Measurements from ENCODE around the gene CKS1B. TPM values are rescaled to one million over a fixed set of nuclear protein-coding genes. Genes with fewer than 3 reads are reported as not detected.

The CKS1B gene
- total RNA-seq, 1 experiment from 2014 or later = 258 TPM

DNA sequence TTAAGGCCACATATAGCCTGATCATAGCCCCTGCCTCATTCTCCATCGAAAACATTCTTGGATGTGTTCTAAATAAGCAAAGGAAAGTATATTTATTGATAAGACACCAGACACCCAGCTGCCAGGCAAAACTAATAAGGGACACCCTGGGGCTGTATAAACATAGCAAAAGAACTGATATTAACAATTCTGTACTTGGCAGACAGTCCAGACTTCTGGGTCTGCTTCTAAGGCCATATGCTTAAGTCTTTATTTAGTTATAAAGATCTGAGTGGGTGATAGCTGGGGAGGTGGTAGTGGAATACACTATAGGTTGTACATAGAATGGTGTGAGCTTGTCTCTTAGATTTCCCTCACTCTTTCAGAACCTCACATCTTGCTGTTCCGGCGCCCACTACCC lies 3.9 kb downstream of the CKS1B start (continued):
- TF ChIP-seq, protein P1, sequence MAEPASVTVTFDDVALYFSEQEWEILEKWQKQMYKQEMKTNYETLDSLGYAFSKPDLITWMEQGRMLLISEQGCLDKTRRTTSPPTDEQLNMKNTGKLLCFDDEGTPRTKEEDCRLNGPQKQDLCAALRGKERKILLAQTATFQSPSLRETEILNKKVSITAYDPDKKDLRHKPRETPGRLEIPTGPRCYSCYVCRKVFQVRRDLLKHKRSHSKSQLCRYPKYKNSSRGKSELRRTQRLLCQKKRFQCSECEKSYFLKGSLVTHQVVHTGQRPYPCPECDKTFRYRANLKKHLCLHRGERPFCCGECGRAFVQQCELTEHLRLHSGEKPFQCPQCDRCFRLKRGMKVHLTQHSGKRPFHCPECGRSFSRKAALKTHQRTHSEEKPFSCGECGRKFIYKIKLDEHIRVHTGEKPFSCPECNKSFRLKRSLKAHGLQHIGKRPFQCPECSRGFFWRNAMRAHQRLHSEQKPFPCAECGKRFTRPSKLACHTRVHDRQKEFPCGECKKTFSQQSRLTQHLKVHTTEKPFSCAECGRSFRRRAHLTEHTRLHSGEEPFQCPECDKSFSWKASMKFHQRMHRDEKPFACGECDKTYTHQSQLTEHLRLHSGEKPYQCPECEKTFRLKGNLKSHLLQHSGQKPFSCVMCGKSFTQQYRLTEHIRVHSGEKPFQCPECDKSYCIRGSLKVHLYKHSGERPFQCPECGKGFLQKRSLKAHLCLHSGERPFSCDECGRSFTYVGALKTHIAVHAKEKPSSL (CRISPR knock-in tag; conservative IDR thresholded peaks at IDR 0.05) = no peak
- TF ChIP-seq, protein P2, sequence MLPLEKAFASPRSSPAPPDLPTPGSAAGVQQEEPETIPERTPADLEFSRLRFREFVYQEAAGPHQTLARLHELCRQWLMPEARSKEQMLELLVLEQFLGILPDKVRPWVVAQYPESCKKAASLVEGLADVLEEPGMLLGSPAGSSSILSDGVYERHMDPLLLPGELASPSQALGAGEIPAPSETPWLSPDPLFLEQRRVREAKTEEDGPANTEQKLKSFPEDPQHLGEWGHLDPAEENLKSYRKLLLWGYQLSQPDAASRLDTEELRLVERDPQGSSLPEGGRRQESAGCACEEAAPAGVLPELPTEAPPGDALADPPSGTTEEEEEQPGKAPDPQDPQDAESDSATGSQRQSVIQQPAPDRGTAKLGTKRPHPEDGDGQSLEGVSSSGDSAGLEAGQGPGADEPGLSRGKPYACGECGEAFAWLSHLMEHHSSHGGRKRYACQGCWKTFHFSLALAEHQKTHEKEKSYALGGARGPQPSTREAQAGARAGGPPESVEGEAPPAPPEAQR (CRISPR knock-in tag; IDR thresholded peaks at IDR 0.05) = no peak
- TF ChIP-seq ZNF219 (CRISPR knock-in tag; IDR thresholded peaks at IDR 0.05; ENCODE audit: borderline replicate concordance) = no peak
- no peak for TF ChIP-seq OVOL2 (CRISPR knock-in tag; IDR thresholded peaks at IDR 0.05; ENCODE audit: borderline replicate concordance)
- TF ChIP-seq NR3C1 (CRISPR knock-in tag; conservative IDR thresholded peaks at IDR 0.05; ENCODE audit: low read depth) = no peak
- TF ChIP-seq CREM (CRISPR knock-in tag; IDR thresholded peaks at IDR 0.05) = no peak
- TF ChIP-seq, protein P3, sequence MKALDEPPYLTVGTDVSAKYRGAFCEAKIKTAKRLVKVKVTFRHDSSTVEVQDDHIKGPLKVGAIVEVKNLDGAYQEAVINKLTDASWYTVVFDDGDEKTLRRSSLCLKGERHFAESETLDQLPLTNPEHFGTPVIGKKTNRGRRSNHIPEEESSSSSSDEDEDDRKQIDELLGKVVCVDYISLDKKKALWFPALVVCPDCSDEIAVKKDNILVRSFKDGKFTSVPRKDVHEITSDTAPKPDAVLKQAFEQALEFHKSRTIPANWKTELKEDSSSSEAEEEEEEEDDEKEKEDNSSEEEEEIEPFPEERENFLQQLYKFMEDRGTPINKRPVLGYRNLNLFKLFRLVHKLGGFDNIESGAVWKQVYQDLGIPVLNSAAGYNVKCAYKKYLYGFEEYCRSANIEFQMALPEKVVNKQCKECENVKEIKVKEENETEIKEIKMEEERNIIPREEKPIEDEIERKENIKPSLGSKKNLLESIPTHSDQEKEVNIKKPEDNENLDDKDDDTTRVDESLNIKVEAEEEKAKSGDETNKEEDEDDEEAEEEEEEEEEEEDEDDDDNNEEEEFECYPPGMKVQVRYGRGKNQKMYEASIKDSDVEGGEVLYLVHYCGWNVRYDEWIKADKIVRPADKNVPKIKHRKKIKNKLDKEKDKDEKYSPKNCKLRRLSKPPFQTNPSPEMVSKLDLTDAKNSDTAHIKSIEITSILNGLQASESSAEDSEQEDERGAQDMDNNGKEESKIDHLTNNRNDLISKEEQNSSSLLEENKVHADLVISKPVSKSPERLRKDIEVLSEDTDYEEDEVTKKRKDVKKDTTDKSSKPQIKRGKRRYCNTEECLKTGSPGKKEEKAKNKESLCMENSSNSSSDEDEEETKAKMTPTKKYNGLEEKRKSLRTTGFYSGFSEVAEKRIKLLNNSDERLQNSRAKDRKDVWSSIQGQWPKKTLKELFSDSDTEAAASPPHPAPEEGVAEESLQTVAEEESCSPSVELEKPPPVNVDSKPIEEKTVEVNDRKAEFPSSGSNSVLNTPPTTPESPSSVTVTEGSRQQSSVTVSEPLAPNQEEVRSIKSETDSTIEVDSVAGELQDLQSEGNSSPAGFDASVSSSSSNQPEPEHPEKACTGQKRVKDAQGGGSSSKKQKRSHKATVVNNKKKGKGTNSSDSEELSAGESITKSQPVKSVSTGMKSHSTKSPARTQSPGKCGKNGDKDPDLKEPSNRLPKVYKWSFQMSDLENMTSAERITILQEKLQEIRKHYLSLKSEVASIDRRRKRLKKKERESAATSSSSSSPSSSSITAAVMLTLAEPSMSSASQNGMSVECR (CRISPR knock-in tag; IDR thresholded peaks at IDR 0.05; ENCODE audit: borderline replicate concordance) = no peak
- TF ChIP-seq NFE2L1 (CRISPR knock-in tag; IDR thresholded peaks at IDR 0.05) = no peak
- no peak for TF ChIP-seq FOXP1 (CRISPR knock-in tag; IDR thresholded peaks at IDR 0.05; ENCODE audit: borderline replicate concordance)
- TF ChIP-seq MYBL2 (CRISPR knock-in tag; IDR thresholded peaks at IDR 0.05) = no peak

DNA sequence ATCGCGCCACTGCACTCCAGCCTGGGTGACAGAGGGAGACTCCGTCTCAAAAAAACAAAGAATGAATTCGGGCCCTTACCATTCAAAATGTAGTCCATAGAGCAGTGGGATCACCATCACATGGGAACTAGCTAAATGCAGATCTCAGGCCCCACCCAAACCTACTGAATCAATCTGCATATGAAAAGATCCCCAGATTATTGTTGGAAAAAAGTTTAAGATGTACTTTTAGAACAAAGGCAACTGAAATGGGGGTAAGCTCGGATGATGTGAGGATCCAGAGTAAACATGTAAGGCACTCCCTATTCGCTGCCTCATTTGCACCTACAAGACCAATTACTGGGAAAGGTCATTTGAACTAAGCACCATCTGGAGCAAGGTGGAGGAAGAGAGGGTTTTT lies 7.9 kb downstream of the CKS1B start:
- no peaks in the 10 kb centered on the region for H3K9me3 Mint-ChIP-seq
- no peaks in the 10 kb centered on the region for H3K27me3 Mint-ChIP-seq (ENCODE audit: low read depth)
- peaks cover 38% of the 10 kb centered on the region for H3K36me3 Mint-ChIP-seq
- TF ChIP-seq CBFB (CRISPR knock-in tag; IDR thresholded peaks at IDR 0.05; ENCODE audit: low read depth) = no peak
- TF ChIP-seq, protein P4, sequence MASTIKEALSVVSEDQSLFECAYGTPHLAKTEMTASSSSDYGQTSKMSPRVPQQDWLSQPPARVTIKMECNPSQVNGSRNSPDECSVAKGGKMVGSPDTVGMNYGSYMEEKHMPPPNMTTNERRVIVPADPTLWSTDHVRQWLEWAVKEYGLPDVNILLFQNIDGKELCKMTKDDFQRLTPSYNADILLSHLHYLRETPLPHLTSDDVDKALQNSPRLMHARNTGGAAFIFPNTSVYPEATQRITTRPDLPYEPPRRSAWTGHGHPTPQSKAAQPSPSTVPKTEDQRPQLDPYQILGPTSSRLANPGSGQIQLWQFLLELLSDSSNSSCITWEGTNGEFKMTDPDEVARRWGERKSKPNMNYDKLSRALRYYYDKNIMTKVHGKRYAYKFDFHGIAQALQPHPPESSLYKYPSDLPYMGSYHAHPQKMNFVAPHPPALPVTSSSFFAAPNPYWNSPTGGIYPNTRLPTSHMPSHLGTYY (CRISPR knock-in tag; IDR thresholded peaks at IDR 0.05) = 0 out of 2 replicates have a peak, but pooled peaks have one; percentile 21
- H3K4me1 Mint-ChIP-seq = peaks cover 10% of the 10 kb centered on the region
- DNase-seq (ENCODE audit: low spot score) = no peak
- ChIA-PET POLR2A (interaction anchor here (1.4 to 3.7 kb wide), 6 partner anchors 11 to 46 kb away, joined by 3 to 123 read pairs (median 10); partner anchors contain the start of genes PMVK, PYGO2, SHC1 and ZBTB7B), CTCF (interaction anchor here (0.7 to 5.8 kb wide), 10 partner anchors 9 to 104 kb away, joined by 3 to 50 read pairs (median 8); partner anchors contain the start of genes ADAM15, CKS1B, LENEP and PYGO2)
- ATAC-seq = peak; percentile 4; the same call in 1 of the 2 replicates
- H3K27ac Mint-ChIP-seq = no peak overlapping the region
- H3K4me3 Mint-ChIP-seq = no peak overlapping the region
